SK-N-DZ (cell line): Measurements from ENCODE around the gene KLHL29.

Experiments
- DNase-seq: peaks from one replicate; pipeline ENCODE4 v3.0.0-alpha.2; 2015; ENCODE audit warnings: low spot score

Gene KLHL29

DNA sequence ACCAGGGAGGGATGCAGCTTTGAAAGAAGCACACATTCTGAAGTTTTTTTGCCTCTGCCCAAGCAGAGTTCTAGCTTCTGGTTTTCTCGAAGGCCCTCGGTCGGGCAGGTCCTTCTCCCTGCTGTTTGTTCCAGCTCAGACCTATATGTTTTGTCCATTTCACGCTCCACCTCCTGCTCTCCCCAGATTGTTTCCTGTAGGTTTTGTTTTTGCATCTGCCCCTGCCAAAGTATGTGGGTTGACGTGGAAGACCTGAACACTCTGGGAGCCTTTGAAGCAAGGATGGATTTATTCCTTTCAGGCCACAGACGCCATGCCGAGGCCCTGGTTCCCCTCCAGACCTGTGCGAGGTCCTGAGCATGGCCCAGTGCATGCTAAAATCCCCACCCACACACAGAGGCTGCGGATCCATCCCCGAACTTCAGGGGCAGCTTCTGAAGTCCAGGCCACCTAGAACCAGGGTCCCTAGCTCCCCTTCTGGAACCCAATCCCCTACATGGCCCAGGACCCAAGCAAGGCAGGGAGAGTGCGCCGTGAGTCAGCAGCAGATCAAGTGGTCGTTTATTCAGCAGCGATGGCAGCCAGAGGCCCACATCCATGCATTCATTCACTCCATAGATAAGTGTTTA lies 205.4 kb downstream of the KLHL29 start:
- DNase-seq = no peak

- no peak for DNase-seq
These were observed 206.1 kb downstream of the KLHL29 start for GRCh38 chr2:23591111-23591510.

DNA sequence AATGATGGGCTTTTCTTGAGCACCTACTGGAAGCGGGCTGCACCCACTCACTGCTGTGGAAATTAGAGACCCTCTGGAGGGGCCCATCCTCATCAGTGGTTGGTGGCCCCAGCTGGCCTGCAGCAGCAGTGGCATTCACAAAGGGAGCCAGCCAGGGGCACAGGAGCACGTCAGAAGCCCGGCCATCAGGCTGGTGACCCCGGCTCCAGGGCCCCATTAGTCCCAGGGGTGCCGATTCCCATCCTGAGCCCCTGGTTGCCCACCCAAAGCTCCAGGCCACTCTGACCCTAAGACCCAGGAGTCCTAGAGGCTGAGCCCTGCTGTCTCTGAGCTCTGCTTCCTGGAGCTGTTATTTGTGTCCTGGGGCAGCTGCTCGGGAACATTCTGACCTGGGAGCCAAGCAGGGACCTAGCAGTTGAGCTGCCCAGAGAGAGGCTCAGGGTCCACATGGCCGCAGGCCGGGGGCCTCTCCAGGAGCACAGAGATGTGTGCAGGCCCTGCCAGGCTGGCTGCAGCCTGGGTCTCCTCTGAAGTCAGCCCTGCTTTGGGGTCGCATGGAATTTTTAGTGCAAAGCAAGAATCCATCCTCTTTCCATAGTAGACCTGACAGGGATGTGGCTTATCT lies 207.2 kb downstream of the KLHL29 start:
- no peak for DNase-seq

GRCh38 chr2:23592898-23593751 lies 208.1 kb downstream of the KLHL29 start:
- DNase-seq = no peak

GRCh38 chr2:23593752-23594459 lies 208.9 kb downstream of the KLHL29 start:
- DNase-seq = no peak

GRCh38 chr2:23594460-23594825 lies 209.5 kb downstream of the KLHL29 start:
- DNase-seq = no peak

GRCh38 chr2:23595021-23595420 lies 210.0 kb downstream of the KLHL29 start:
- DNase-seq = no peak

DNA sequence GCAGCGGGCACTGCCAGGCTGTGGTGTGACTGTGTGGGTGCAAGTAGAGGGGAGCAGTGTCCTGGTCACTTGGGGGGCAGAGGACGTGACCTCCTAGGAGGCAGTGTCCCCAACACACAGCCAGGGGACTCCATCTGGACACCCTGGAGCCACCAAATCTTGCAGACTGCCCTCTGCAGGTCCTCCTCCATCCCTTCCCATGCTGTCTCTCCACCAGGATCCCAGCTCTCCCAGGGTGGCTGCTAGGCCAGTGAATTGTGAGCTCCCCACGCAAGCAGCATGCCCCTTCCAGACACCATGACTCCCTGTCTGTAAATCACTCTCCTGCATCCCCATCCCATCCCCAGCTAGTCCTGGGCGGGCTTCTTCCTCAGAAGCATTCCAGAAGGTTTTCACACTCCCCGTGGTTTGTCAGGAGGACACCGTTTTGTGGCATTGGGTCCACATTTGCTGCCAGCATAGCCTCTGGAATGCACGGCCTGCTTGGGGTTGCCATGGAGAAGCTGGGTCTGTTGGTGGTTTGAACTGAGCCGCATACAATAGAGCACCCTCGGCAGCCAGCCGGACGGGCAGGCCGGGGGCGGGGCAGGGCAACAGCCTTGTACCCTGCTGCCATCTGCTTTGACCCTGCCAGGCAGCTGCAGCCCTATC lies 210.7 kb downstream of the KLHL29 start:
- DNase-seq = no peak

GRCh38 chr2:23596316-23596885 lies 211.4 kb downstream of the KLHL29 start:
- no peak for DNase-seq

DNA sequence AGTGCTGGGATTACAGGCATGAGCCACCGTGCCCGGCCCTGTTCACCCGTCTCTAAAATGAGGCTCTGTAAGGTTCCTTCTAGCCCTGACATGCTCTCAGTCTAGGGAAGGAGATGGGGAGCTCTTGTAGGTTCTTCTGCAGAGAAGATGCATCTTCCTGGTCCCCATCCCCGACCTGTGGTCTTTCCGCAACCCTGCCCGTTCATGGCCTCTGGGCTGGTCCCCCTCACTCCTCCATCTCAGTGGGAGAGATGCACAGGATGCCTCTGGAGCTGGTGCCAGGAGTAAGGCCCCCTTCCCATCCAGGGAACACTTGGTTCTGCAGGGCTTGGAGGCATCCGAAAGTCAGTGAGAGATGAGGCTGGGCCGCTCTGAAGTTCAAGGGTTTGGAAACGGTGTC lies 212.7 kb downstream of the KLHL29 start:
- no peak for DNase-seq

GRCh38 chr2:23599006-23599405 lies 214.0 kb downstream of the KLHL29 start:
- DNase-seq = no peak

GRCh38 chr2:23599667-23600066 lies 214.7 kb downstream of the KLHL29 start:
- no peak for DNase-seq

GRCh38 chr2:23600346-23600745 lies 215.4 kb downstream of the KLHL29 start:
- DNase-seq = no peak

DNA sequence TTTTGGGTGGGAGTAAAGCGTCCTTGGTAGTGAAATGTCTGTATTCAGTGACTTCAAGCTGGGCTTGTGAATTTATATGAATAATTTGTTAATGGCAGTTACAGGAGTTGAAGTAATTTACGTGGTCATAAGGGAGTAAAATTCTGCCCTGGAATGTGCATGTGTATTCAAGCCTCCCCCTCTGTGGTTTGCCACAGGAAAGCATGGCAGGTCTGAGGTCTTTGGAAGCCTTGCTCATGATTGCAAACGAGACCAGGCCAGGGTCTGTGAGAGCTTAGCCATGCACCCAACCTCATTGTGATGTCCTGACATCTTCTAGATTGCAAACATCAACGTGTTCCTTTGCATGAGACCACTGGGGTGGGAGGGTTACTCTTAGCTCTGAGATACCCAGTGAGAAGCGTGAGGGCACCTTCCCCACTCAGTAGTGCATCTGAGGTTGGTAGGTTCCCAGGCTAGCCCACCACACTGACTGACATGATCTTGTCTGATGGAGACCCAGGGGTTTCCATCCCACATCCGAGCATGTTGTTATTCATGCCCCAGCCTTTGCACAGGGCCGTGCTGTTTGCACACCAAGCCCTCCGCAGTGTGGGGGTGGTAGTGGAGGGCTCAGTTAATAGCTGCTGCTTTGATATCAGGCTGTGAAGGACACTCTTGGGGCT lies 216.5 kb downstream of the KLHL29 start:
- DNase-seq = no peak

DNA sequence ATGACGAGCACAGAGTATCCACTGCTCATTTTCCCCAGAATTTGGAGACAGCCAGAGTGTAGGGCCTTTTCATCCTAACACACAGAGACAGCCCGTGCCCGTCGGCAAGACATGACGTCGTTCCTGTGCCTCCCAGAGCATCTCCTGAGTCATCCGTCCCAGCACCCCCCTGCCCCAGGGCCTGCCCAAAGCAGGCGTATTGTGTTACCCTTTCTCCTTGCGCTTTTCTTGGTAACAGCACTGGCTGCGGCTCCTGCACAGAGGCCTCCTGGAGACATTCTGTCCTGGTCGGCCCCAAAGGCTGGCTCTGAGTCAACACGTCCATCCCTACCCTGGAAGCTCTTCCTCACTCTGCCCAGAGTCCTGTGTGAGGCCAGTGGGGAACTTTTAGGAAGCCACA lies 217.1 kb downstream of the KLHL29 start:
- DNase-seq = no peak

- no peak for DNase-seq
These were observed 218.2 kb downstream of the KLHL29 start for GRCh38 chr2:23603156-23603555.

DNA sequence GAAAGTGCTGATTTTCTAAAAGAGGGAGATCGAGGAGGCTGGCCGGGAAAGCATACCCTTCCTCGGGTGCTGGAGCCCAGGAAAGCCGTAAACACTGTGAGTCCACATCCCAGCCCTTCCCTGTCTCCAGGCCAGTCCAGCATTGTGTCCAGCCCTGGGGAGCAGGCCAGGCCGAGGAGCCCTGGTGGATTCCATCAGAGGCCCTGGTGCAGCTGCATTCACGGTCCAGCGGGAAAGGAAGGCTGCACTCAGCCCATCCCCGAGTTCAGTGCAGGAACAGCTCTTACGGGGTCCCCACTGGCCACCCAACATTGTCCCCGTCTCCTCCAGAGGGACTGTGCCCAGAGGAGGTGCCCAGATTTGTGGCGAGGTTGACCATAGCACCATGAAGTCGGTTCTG lies 218.6 kb downstream of the KLHL29 start:
- no peak for DNase-seq

- no peak for DNase-seq
These were observed 219.8 kb downstream of the KLHL29 start for GRCh38 chr2:23604731-23605130.

- DNase-seq = no peak
These were observed 220.3 kb downstream of the KLHL29 start for GRCh38 chr2:23605236-23605635.

DNA sequence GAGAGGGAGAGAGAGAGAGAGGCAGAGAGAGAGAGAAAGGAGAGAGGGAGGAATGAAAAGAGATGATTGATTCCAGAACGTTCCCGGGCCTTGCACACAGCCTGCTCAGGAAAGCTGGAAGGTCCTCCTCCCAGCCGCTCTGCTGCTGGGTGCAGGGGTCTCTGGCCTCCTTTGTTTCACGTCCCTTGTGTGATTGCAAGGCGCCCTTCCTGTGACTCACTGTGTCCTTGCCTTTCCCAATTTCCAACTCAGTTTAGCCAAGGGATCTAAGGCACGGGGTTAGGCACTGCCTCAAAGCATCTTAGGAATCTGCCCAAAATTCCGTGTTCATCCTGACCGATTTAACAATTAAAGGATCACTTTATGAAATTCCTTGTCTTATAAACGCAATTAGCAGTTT lies 221.2 kb downstream of the KLHL29 start:
- DNase-seq = no peak

GRCh38 chr2:23606968-23607367 lies 222.0 kb downstream of the KLHL29 start:
- no peak for DNase-seq
